K562 (cell line): Measurements from ENCODE around the gene DHX40. TPM values are rescaled to one million over a fixed set of nuclear protein-coding genes. Genes with fewer than 3 reads are reported as not detected.

Experiments used
- ATAC-seq: fragments of 200-7000 bp; cut with Tn5 transposase; 3 replicates; pipeline ENCODE4 v1.9.1; 2020; ENCODE audit warnings: moderate library complexity
- BruUV-seq: library from RNA; stranded (reverse); fragments of 400-500 nt; replicated peaks from 2 replicates; lab custom pipeline; 2021; lab: Mats Ljungman, UMichigan
- CTCF ChIA-PET: fragments of 300-600 bp; formaldehyde crosslinking; extraction: SDS; loops from one replicate; lab custom pipeline; 2021; ENCODE audit warnings: low intra/inter-chr PET ratio; lab: Yijun Ruan, JAX
- POLR2A ChIA-PET: fragments of 300-600, 350-650 bp; sonication (Branson Sonifier 250); formaldehyde crosslinking; extraction: SDS; loops from one replicate; lab custom pipeline; 2021; ENCODE audit warnings: antibody characterized with exemption, inconsistent platforms; lab: Yijun Ruan, JAX
- DNase-seq, 4 experiments: peaks; one replicate each; pipeline versions ENCODE4 v3.0.0 to v3.0.0-alpha.2; 2011 to 2018; ENCODE audit warnings: low spot score in 3 of 4, mixed read lengths in 3 of 4; ENCODE audit errors: extremely low read depth in 1 of 4
- FAIRE-seq: peaks from 2 replicates; lab custom pipeline; 2011; peaks lifted over from hg19 to GRCh38; lab: Jason Lieb, UNC
- H2AFZ ChIP-seq: 2 replicates; pipeline ENCODE4 v1.6.0; 2011; ENCODE audit warnings: low read depth, low read length, control low read depth, inconsistent platforms
- H3K27ac ChIP-seq: fragments of 200-600 bp; 3 replicates; pipeline ENCODE4 v1.8.0; 2011; ENCODE audit warnings: low read depth, mild to moderate bottlenecking, control low read depth, inconsistent platforms, low read length, moderate library complexity, mixed read lengths; ENCODE audit errors: extremely low read depth
- H3K27me3 ChIP-seq, 2 experiments: fragments of 300-600 bp in 1 of 2; 2 replicates in 1 of 2; 3 replicates in 1 of 2; pipeline versions ENCODE4 v1.6.0 to v1.8.0; 2011; ENCODE audit warnings: inconsistent platforms in 2 of 2, low read length in 2 of 2, mild to moderate bottlenecking in 1 of 2, mixed read lengths in 1 of 2, moderate library complexity in 1 of 2; ENCODE audit not compliant: control insufficient read depth in 2 of 2, insufficient read depth in 2 of 2
- H3K36me3 ChIP-seq: fragments of 300-600 bp; 3 replicates; pipeline ENCODE4 v1.8.0; 2011; ENCODE audit warnings: mild to moderate bottlenecking, low read length, inconsistent platforms; ENCODE audit not compliant: control insufficient read depth, insufficient read depth
- H3K4me1 ChIP-seq, 2 experiments: fragments of 200-600 bp in 1 of 2; replicated peaks in 1 of 2; 2 replicates in 1 of 2; 3 replicates in 1 of 2; pipeline versions ENCODE4 v1.5.1 to v1.8.0; 2011; ENCODE audit warnings: inconsistent platforms in 2 of 2, low read length in 2 of 2, mild to moderate bottlenecking in 1 of 2, mixed read lengths in 1 of 2, moderate library complexity in 1 of 2; ENCODE audit not compliant: control insufficient read depth in 2 of 2, insufficient read depth in 2 of 2
- H3K4me2 ChIP-seq: 2 replicates; pipeline ENCODE4 v1.6.1; 2011; ENCODE audit warnings: low read length, control low read depth, inconsistent platforms, mixed read lengths; ENCODE audit not compliant: insufficient read depth
- H3K4me3 ChIP-seq: fragments of 200-600 bp; sonication (generic), shearing (Covaris generic); 2 replicates; pipeline ENCODE4 v1.5.1; 2016; ENCODE audit warnings: control low read depth, inconsistent platforms
- H3K79me2 ChIP-seq: fragments of 200-600 bp; 3 replicates; pipeline ENCODE4 v1.8.0; 2011; ENCODE audit warnings: low read length, inconsistent platforms; ENCODE audit not compliant: control insufficient read depth, insufficient read depth
- H3K9ac ChIP-seq, 2 experiments: 2 replicates each; pipeline versions ENCODE4 v1.6.0 to v1.6.1; 2011; ENCODE audit warnings: low read depth in 2 of 2, low read length in 2 of 2, control low read depth in 1 of 2, inconsistent platforms in 1 of 2, mild to moderate bottlenecking in 1 of 2, mixed read lengths in 1 of 2; ENCODE audit not compliant: insufficient read depth in 1 of 2
- H3K9me1 ChIP-seq: one replicate; pipeline ENCODE4 v1.6.0; 2011; ENCODE audit warnings: inconsistent platforms, mild to moderate bottlenecking, low read length, moderate library complexity; ENCODE audit not compliant: control insufficient read depth, insufficient read depth
- H3K9me3 ChIP-seq: replicated peaks from 2 replicates; pipeline ENCODE4 v1.5.1; 2011; ENCODE audit warnings: low read depth, low read length, inconsistent platforms; ENCODE audit not compliant: control insufficient read depth, insufficient read depth
- H4K20me1 ChIP-seq: replicated peaks from 2 replicates; pipeline ENCODE4 v1.6.1; 2011; ENCODE audit warnings: low read length, inconsistent platforms, mixed read lengths; ENCODE audit not compliant: control insufficient read depth, insufficient read depth
- ARNT ChIP-seq, 2 experiments: fragments of 450-650 bp; IDR thresholded peaks; 2 replicates each; pipeline ENCODE4 v1.6.1; 2016; ENCODE audit warnings: mild to moderate bottlenecking in 1 of 2
- BRD4 ChIP-seq: fragments of 200-600 bp; sonication (generic); IDR thresholded peaks from 2 replicates; pipeline ENCODE4 v1.6.1; 2017; ENCODE audit warnings: inconsistent platforms
- CBFA2T3 ChIP-seq: fragments of 450-650 bp; IDR thresholded peaks from 2 replicates; pipeline ENCODE4 v1.6.1; 2017
- CCAR2 ChIP-seq: fragments of 200-400 bp; formaldehyde crosslinking; IDR thresholded peaks from 2 replicates; pipeline ENCODE4 v1.6.1; 2017; ENCODE audit warnings: mild to moderate bottlenecking, low read depth, low read length
- CCNT2 ChIP-seq: IDR thresholded peaks from 2 replicates; pipeline ENCODE4 v1.6.1; 2011; ENCODE audit warnings: borderline replicate concordance, low read depth, mild to moderate bottlenecking, moderate library complexity, mixed read lengths, low read length; ENCODE audit not compliant: insufficient read length; ENCODE audit errors: extremely low read depth
- CTBP1 ChIP-seq: fragments of 450-650 bp; IDR thresholded peaks from 2 replicates; pipeline ENCODE4 v1.6.1; 2016; ENCODE audit warnings: borderline replicate concordance
- ELF2 ChIP-seq: fragments of 250-450 bp; sonication (Bioruptor Pico); IDR thresholded peaks from 2 replicates; pipeline ENCODE4 v1.5.0; 2021; ENCODE audit warnings: mild to moderate bottlenecking
- KLF16 ChIP-seq: IDR thresholded peaks from 2 replicates; pipeline ENCODE4 v1.6.1; 2016; ENCODE audit warnings: antibody characterized with exemption
- MEIS2 ChIP-seq: fragments of 450-650 bp; IDR thresholded peaks from 2 replicates; pipeline ENCODE4 v1.6.1; 2014; ENCODE audit warnings: mild to moderate bottlenecking; ENCODE audit not compliant: partially characterized antibody
- MNT ChIP-seq, 2 experiments: fragments of 450-650 bp; conservative IDR thresholded peaks; 2 replicates each; pipeline ENCODE4 v1.6.1; 2017; ENCODE audit warnings: mild to moderate bottlenecking in 2 of 2, moderate library complexity in 2 of 2
- MTA3 ChIP-seq: fragments of 450-650 bp; formaldehyde crosslinking; IDR thresholded peaks from 2 replicates; pipeline ENCODE4 v1.6.1; 2017; ENCODE audit warnings: mild to moderate bottlenecking, borderline replicate concordance
- MYC ChIP-seq, 2 experiments: fragments of 250-450 bp in 1 of 2; sonication (Bioruptor Pico) in 1 of 2; IDR thresholded peaks; 2 replicates each; pipeline versions ENCODE4 v1.5.1 to v1.6.1; 2012 to 2021; ENCODE audit warnings: low read depth in 2 of 2, borderline replicate concordance in 1 of 2, improper control_type of control experiment in 1 of 2, low read length in 1 of 2, mild to moderate bottlenecking in 1 of 2, moderate library complexity in 1 of 2
- NR0B1 ChIP-seq: fragments of 450-650 bp; IDR thresholded peaks from one replicate; pipeline ENCODE4 v1.6.1; 2018; ENCODE audit warnings: mild to moderate bottlenecking, moderate library complexity; ENCODE audit not compliant: partially characterized antibody
- RFX7 ChIP-seq: fragments of 250-450 bp; sonication (Bioruptor Pico); IDR thresholded peaks from 2 replicates; pipeline ENCODE4 v1.5.1; 2021; ENCODE audit warnings: mild to moderate bottlenecking
- STAG1 ChIP-seq: sonication (generic); formaldehyde crosslinking; IDR thresholded peaks from 2 replicates; pipeline ENCODE4 v1.5.0; 2020; ENCODE audit warnings: missing genetic modification reagents, borderline replicate concordance
- ZBTB33 ChIP-seq: sonication (generic); formaldehyde crosslinking; IDR thresholded peaks from 2 replicates; pipeline ENCODE4 v1.8.1; 2023; ENCODE audit warnings: mild to moderate bottlenecking, missing genetic modification reagents
- ZNF23 ChIP-seq: fragments of 250-450 bp; sonication (Bioruptor Pico); IDR thresholded peaks from 2 replicates; pipeline ENCODE4 v1.4.0; 2020; ENCODE audit warnings: mild to moderate bottlenecking
- WGBS: fragments of 100-300 bp; shearing (Covaris generic); methylation state at CpG from one replicate; pipeline ENCODE4 v1.1.6; 2016; ENCODE audit warnings: low coverage, mixed read lengths; ENCODE audit not compliant: insufficient coverage; ENCODE audit errors: missing lambda C conversion rate; 5-methylcytosine and 5-hydroxymethylcytosine counted together
- in situ Hi-C: fragments of 300-500 bp; cut with MboI; formaldehyde crosslinking; loops from 4 replicates; pipeline ENCODE4 v1.15.0; 2018; ENCODE audit warnings: inconsistent platforms, mixed read lengths
- intact Hi-C: fragments of 100-400 bp; cut with micrococcal nuclease; formaldehyde crosslinking; loops from 2 replicates; pipeline ENCODE4 v1.14.2; 2022
- polyA plus RNA-seq, 8 experiments: library from polyadenylated mRNA; depleted of rRNA in 4 of 8; stranded (reverse) in 5 of 8; unstranded in 3 of 8; fragments of >200 nt; fragmentation: Nextera tagmentation in 2 of 8; fragmentation: Illumina TruSeq in 1 of 8; extraction: Ambion mirVana in 2 of 8; extraction: Trizol in 1 of 8; gene quantifications; 2 replicates each; pipeline versions ENCODE4 v1.2.1 to v1.2.3, GENCODE V29; 2011 to 2014; ENCODE audit warnings: inconsistent platforms in 1 of 8, missing spikeins in 1 of 8
- total RNA-seq, 7 experiments: library from RNA; depleted of rRNA in 6 of 7; stranded (reverse); fragments of >200 nt in 6 of 7; fragmentation: Illumina TruSeq in 2 of 7; extraction: Trizol in 2 of 7; gene quantifications; 2 replicates each; pipeline versions ENCODE4 v1.2.1 to v1.2.3, GENCODE V29; 2011 to 2021; ENCODE audit warnings: low replicate concordance in 1 of 7

DHX40 gene
- total and polyA plus RNA-seq, 9 of the 15 experiments (the other 6 are each of a cell fraction or from before 2014, with no cell fraction given) = 7.2 to 38.6 (median 18.7) TPM

- peak; percentile 71 for FAIRE-seq
- H3K4me1 ChIP-seq = peaks cover 0 to 7% of the 10 kb centered on the region in 2 experiments; a peak in 2 of 5 replicates
- H3K9me3 ChIP-seq = no peaks in the 10 kb centered on the region
- WGBS = 6% methylated on average over 12 of the region's 12 CpGs
- H4K20me1 ChIP-seq = no peaks in the 10 kb centered on the region
- H3K9me1 ChIP-seq = no peaks in the 10 kb centered on the region
- H3K79me2 ChIP-seq = no peaks in the 10 kb centered on the region
- CTCF ChIA-PET = interaction anchor here (0.6 to 1.2 kb wide), 5 partner anchors 24 to 824 kb away, joined by 3 to 6 read pairs (median 3); no protein-coding TSS in a partner anchor
- H3K4me2 ChIP-seq = peak overlapping the region; percentile 32
- intact Hi-C loops = loop anchor here (1.0 to 10.0 kb wide), 3 partner anchors 38 to 223 kb away; no protein-coding TSS in a partner anchor
- peaks cover 0 to 2% of the 10 kb centered on the region in 2 experiments; a peak in 1 of 5 replicates for H3K27me3 ChIP-seq
- no TSS peak for BruUV-seq
- peak; percentile 73 to 91 (median 88) for DNase-seq
- no peak overlapping the region for H3K4me3 ChIP-seq
- no peaks in the 10 kb centered on the region for H3K36me3 ChIP-seq
- in situ Hi-C loops = no loop called here
- ATAC-seq = peak; percentile 95
- POLR2A ChIA-PET = interaction anchor here (1.3 to 2.0 kb wide), 3 partner anchors 44 to 100 kb away, joined by 3 to 8 read pairs (median 5); partner anchors contain the start of genes CLTC and DHX40
- H2AFZ ChIP-seq = peak overlapping the region; percentile 9; the same call in 1 of the 2 replicates
- no peak overlapping the region for H3K9ac ChIP-seq
- H3K27ac ChIP-seq = no peak overlapping the region
- TF ChIP-seq RFX7 (CRISPR knock-in tag) (no peak), CCAR2 (no peak), MTA3 (peak; percentile 28; the same call in 1 of the 2 replicates), MNT (conservative IDR thresholded peaks at IDR 0.05) (peak; percentile 13 to 31; a peak in 1 of 4 replicates), ZNF23 (CRISPR knock-in tag) (no peak), BRD4 (no peak), STAG1 (peak; percentile 80), CTBP1 (peak; percentile 88), MEIS2 (peak; percentile 13), ELF2 (no peak), ZBTB33 (peak; percentile 75; the same call in 1 of the 2 replicates), NR0B1 (no peak), CCNT2 (no peak), KLF16 (peak; percentile 40; the same call in 1 of the 2 replicates), CBFA2T3 (peak; percentile 54), ARNT (IDR thresholded peaks at IDR 0.05) (0 out of 4 replicates have a peak, but pooled peaks of 1 of the 2 experiments have one; percentile 38), MYC (IDR thresholded peaks at IDR 0.05; ENCODE audit: low read depth, low read length) (0 out of 2 replicates have a peak, but pooled peaks have one; percentile 31), MYC (CRISPR knock-in tag; IDR thresholded peaks at IDR 0.05; ENCODE audit: borderline replicate concordance, low read depth) (no peak)
Observed at GRCh38 chr17:59521465-59522126, 43.8 kb upstream of the DHX40 start.
